Measurements from ENCODE around the gene VILL. TPM values are rescaled to one million over a fixed set of nuclear protein-coding genes. Genes with fewer than 3 reads are reported as not detected.
A peak's percentile ranks its signal among the peaks of the same experiment; 100 is the strongest.

VILL gene
- total RNA-seq, 6 donors from 2014 or later = 5.6 to 41.9 (median 19.0) TPM

DNA sequence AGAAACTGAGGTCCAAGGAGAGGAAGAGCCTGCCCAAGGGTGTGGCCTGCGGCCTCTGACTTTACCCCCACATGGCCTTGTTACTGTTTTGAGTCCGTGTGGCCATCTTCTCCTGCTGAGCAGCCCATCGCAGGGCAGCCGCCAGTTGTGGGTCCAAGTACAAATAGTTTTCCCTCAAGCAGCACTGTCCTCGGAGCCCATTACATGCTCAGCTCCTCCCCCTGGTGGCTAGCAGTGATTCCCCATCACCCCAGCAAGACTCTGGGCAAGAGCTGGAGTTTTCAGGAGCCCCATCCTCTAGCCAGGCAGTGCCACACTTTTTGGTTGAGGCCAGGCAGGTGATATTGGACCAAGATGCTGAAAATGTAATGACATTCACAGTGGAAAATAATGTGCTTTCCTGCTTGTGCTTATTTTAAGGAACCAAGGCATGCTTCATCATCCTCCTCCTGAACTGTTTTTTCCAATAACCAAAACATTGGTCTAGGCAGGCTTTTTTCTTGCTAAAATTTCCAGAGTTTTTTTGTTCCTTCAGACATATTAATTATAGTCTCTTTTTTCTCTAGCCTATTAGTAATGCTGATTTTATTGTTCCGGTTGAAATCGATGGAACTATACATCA lies 23.2 kb upstream of the VILL start:
- peak overlapping the region in 1 of 4 donors; percentile 41 for H3K27ac ChIP-seq
- TF ChIP-seq POLR2A (IDR thresholded peaks at IDR 0.05) = no peak
- TF ChIP-seq, protein P1, sequence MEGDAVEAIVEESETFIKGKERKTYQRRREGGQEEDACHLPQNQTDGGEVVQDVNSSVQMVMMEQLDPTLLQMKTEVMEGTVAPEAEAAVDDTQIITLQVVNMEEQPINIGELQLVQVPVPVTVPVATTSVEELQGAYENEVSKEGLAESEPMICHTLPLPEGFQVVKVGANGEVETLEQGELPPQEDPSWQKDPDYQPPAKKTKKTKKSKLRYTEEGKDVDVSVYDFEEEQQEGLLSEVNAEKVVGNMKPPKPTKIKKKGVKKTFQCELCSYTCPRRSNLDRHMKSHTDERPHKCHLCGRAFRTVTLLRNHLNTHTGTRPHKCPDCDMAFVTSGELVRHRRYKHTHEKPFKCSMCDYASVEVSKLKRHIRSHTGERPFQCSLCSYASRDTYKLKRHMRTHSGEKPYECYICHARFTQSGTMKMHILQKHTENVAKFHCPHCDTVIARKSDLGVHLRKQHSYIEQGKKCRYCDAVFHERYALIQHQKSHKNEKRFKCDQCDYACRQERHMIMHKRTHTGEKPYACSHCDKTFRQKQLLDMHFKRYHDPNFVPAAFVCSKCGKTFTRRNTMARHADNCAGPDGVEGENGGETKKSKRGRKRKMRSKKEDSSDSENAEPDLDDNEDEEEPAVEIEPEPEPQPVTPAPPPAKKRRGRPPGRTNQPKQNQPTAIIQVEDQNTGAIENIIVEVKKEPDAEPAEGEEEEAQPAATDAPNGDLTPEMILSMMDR (IDR thresholded peaks at IDR 0.05) = peak; percentile 71 to 86 (median 74)
- WGBS, 2 donors = 54 to 96% methylated on average over 2 to 7 of the region's 7 CpGs

DNA sequence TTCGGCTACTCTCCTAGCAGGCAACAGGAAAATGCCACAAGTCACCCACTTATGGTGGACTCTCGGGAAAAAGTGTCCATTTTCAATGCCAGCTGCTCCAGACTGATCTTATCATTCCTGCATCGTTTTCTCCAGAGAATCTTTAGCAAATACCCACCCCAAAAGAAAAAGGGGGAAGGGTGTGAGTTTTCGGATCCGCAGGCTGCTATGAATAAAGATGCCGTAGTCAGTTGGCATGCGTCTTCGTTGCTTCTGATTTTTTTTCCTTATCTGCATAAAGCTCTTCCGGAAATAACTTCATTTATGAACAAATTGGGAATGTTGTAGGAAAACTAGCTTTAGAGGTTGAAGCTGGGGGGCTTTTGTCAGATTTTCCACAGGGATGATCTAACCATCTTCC lies 22.4 kb upstream of the VILL start:
- H3K4me1 ChIP-seq = peaks cover 26 to 34% (median 31%) of the 10 kb centered on the region in 4 donors
- 74 to 80% methylated on average over 9 of the region's 9 CpGs for WGBS, 2 donors
- ATAC-seq (ENCODE audit: low FRiP score in 2 of 2) (no peak), DNase-seq (no peak)
- H3K36me3 ChIP-seq = peaks cover 0 to 19% (median 2%) of the 10 kb centered on the region in 4 donors
- no peaks in the 10 kb centered on the region for H3K27me3 ChIP-seq
- H3K4me3 ChIP-seq = no peak overlapping the region
- peak overlapping the region in 3 of 4 donors; percentile 29 to 69 (median 52) for H3K27ac ChIP-seq
- no peak for TF ChIP-seq EP300 (IDR thresholded peaks at IDR 0.05)
- TF ChIP-seq, protein P1 (IDR thresholded peaks at IDR 0.05) = no peak
- no peak for TF ChIP-seq POLR2AphosphoS5 (IDR thresholded peaks at IDR 0.05)
- TF ChIP-seq POLR2A (IDR thresholded peaks at IDR 0.05) = no peak
- H3K9me3 ChIP-seq = no peaks in the 10 kb centered on the region

More for the DNA sequence above, 23.2 kb upstream of the VILL start:
- ATAC-seq (ENCODE audit: low FRiP score in 2 of 2) (peak; percentile 70 to 87), DNase-seq (peak in 1 of 2 donors; percentile 67)
- Histone ChIP-seq H3K4me1 (peaks cover 26 to 35% (median 32%) of the 10 kb centered on the region in 4 donors), H3K4me3 (no peak overlapping the region), H3K27me3 (no peaks in the 10 kb centered on the region), H3K36me3 (peaks cover 0 to 13% (median 2%) of the 10 kb centered on the region in 4 donors), H3K9me3 (no peaks in the 10 kb centered on the region)

DNA sequence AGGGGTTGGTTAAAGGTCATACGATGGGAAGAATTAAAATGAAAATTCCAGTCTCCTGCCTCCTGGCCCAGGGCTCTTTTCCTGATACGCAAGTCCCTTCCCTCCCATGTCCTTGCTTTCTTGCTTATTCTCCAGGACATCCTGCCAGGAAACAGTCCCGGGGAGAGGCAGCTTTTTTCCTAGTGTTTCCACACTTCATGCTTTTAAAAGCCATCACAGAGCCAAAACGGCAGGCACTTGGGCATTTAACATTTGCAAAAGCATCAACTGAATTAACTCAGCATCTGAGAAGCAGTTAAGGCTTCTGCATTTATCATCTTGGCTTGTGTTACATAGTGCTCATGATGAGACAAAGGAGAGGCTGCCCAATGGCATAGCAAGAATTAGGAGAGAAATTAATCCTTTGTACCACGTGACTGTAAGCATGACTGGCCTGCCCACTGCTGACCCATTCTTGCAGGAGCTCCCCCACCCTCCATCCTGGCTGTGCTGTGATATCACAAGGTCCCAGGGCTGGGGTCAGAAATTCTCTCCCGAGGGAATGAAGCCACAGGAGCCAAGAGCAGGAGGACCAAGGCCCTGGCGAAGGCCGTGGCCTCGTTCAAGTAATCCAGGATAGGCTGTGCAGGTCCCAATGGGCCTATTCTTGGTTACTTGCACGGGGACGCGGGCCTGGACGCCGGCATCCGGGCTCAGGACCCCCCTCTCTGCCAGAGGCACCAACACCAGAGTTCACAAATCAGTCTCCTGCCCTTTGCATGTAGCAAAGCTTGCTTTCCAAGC lies 21.6 kb upstream of the VILL start:
- no peak for ATAC-seq (ENCODE audit: low FRiP score in 2 of 2)

DNA sequence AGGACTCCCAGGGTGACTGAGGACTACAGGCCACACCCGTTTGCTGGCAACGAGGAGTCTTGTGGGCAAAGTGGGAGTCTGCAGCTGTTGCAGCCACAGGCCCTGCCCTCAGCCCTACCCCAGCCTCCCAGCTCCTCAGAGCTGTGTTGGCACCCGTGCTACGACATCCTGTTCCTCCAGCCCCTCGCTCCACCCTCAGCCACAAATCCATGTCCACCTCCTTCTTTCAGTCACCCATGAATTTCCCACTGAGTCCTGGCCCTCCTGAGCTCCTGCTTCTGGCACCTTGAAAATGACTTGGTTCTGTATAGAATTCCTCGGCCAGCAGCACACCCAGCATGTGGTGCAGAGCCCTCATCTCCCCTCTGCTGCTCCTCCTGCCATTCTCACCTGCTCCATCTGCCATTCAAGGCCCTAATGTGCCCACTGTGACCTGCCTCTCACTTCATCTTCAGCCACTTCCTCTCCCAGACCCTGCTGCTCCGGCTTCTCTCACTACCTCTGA lies 20.9 kb upstream of the VILL start:
- 51 to 56% methylated on average over 6 to 7 of the region's 7 CpGs for WGBS, 2 donors
- Histone ChIP-seq H3K27ac (peak overlapping the region; percentile 20 to 45 (median 32)), H3K4me3 (no peak overlapping the region), H3K9me3 (no peaks in the 10 kb centered on the region), H3K36me3 (peaks cover 0 to 22% (median 5%) of the 10 kb centered on the region in 4 donors), H3K4me1 (peaks cover 26 to 31% (median 28%) of the 10 kb centered on the region in 4 donors), H3K27me3 (no peaks in the 10 kb centered on the region)
- DNase-seq (no peak), ATAC-seq (ENCODE audit: low FRiP score in 2 of 2) (no peak)
- TF ChIP-seq POLR2A (IDR thresholded peaks at IDR 0.05) (no peak), POLR2AphosphoS5 (IDR thresholded peaks at IDR 0.05) (no peak)

More for the DNA sequence above, 21.6 kb upstream of the VILL start:
- H3K36me3 ChIP-seq = peaks cover 0 to 19% (median 5%) of the 10 kb centered on the region in 4 donors
- peak overlapping the region; percentile 29 to 69 (median 48) for H3K27ac ChIP-seq
- peak in 1 of 2 donors; percentile 73 for DNase-seq
- no peak overlapping the region for H3K4me3 ChIP-seq
- TF ChIP-seq EP300 (IDR thresholded peaks at IDR 0.05) (no peak), POLR2A (IDR thresholded peaks at IDR 0.05) (no peak), POLR2AphosphoS5 (IDR thresholded peaks at IDR 0.05) (no peak)
- TF ChIP-seq, protein P1 (IDR thresholded peaks at IDR 0.05) = no peak
- no peaks in the 10 kb centered on the region for H3K9me3 ChIP-seq
- whole genome bisulfite sequencing, 2 donors = 40 to 78% methylated on average over 5 to 15 of the region's 15 CpGs
- H3K4me1 ChIP-seq = peaks cover 26 to 34% (median 31%) of the 10 kb centered on the region in 4 donors
- H3K27me3 ChIP-seq = no peaks in the 10 kb centered on the region

DNA sequence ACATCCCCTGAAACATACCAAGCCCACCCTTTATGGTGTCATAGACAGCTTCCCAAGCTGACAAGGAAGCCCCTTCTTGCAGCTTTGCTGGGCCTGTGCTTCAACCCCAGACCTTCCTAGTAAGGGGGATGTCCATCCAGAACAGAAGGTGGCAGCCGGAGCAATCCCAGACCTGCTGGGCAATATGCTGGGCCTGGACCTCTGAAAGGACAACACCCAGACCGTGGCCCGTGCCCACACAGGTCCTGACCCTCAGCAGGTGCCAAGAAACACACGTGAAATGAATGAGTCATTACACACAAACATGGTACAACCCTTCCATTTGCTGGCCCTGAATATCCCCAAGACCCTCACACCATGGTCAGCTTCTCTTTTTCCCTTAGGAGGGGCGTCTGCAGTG lies 19.8 kb upstream of the VILL start:
- ATAC-seq (ENCODE audit: low FRiP score in 2 of 2) = no peak
- Histone ChIP-seq H3K4me1 (peaks cover 23 to 29% (median 26%) of the 10 kb centered on the region in 4 donors), H3K27ac (peak overlapping the region in 1 of 4 donors; percentile 36), H3K36me3 (peaks cover 0 to 26% (median 9%) of the 10 kb centered on the region in 4 donors), H3K9me3 (no peaks in the 10 kb centered on the region), H3K4me3 (no peak overlapping the region), H3K27me3 (no peaks in the 10 kb centered on the region)
- 86 to 93% methylated on average over 4 to 5 of the region's 5 CpGs for WGBS, 2 donors
- TF ChIP-seq, protein P1 (IDR thresholded peaks at IDR 0.05) = no peak
- no peak for TF ChIP-seq POLR2A (IDR thresholded peaks at IDR 0.05)
- TF ChIP-seq EP300 (IDR thresholded peaks at IDR 0.05) = no peak
- no peak for TF ChIP-seq POLR2AphosphoS5 (IDR thresholded peaks at IDR 0.05)
- no peak for DNase-seq

Measured in upper lobe of left lung (tissue), 6 donors.